OCI-M2 (cell line): ENCODE data around the gene SPZ1.
"Not testable (repeated sequence)": the region's sequence is repeated elsewhere in the genome, so short reads cannot be mapped to it uniquely, and the experiment has no call there.

Experiments
- DNase-seq: peaks from one replicate; lab custom pipeline; 2025; ENCODE audit not compliant: unreplicated experiment; lab: John Stamatoyannopoulos, UW

SPZ1 gene

DNA sequence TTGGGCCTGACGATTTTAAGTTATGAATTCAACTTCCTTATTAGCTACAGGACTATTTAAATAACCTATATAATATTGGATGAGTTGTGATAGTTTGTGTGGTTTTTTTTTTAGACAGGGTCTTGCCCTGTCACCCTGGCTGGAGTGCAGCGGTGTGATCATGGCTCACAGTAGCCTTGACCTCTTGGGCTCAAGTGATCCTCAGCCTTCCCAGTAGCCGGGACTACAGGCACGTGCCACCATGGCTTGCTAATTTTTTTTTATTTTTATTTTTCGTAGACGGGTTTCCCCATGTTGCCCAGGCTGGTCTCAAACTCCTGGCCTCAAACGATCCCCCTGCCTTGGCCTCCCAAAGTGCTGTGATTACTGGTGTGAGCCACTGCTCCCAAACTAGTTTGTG, 17.6 kb downstream of the SPZ1 start:
- no peak for DNase-seq

DNA sequence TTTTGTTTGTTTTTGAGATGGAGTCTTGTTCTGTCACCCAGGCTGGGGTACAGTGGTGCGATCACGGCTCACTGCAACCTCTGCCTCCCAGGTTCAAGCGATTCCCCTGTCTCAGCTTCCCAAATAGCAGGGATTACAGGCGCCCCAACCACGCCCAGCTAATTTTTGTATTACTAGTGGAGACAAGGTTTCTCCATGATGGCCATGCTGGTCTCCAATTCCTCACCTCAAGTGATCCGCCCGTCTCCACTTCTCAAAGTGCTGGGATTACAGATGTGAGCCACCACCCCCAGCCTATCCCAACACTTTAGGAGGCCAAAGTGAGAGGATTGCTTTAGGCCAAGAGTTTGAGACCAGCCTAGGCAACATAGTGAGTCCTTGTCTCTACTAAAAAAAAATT, 19.3 kb downstream of the SPZ1 start:
- no peak for DNase-seq

DNA sequence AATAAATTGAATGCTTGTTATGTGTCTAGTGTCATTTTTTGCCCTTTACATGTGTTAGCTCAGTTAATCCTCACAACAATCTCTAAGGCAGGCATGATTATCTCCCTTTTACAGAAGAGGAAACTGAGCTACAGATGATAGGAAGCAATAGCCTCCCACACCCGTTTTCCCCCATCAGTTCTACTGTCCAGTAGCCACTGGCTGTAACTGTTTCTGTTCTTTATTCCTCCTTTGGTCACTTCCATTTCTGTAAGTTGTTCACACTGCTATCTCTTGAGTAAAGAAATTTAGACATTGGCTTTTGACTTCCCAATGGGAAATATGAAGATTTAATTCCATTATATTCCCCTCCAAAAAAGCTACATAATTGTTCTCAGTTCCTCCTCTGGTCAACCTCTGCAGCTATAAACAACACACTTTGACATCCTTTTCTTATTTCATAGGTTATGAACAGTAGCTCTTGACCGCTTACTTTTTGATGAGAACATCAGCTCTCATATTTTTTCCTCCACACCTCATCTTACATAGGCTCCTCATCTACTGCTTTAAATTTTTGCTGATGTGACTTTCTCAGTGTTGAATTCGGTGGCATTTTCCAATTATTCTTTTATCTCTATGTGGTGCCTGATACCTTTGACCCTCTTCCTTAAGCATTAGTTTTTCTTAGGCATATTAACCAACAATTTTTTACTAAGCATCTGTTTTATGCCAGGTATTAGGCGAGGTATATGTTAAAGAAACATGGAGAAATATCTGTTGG, 21.4 kb downstream of the SPZ1 start:
- DNase-seq: no peak

DNA sequence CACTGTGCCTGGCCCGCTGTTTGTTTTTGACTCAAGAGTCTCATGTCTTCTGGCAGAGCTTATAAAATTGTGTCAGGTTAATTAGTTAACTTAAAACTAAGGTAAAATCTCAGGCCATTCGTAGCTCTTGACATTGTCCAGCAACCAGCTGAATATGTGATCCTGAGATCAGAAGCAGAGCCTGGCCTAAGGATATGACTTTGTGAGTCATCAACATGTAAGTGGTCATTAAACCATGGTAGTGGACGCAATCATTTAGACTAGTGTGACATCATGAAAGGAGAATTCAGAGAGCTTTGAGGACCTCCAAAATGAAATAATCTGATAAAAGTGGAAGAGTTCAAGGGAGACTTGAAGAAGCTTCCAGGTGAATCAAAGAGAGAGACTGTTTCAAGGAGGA, 23.3 kb downstream of the SPZ1 start:
- no peak for DNase-seq

DNA sequence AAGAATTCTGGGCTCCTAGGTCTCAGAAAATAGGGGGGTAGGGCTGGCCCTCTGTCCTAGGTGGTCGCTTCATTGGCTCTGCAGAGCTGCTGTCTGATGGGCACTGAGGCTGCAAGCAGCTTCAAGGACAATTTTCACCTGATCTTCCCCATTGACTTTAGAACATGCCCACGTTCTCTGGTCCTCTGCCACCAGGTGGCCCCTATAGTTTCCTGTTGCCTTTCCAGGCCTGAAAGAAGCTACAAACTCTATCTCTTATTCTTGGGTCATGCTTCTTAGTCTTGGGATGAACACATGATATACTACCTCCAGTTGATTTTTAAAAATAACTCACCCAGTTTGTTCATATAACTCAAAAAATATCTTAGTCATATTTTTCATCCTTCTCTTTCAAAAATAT, 26.3 kb downstream of the SPZ1 start:
- DNase-seq: no peak

DNA sequence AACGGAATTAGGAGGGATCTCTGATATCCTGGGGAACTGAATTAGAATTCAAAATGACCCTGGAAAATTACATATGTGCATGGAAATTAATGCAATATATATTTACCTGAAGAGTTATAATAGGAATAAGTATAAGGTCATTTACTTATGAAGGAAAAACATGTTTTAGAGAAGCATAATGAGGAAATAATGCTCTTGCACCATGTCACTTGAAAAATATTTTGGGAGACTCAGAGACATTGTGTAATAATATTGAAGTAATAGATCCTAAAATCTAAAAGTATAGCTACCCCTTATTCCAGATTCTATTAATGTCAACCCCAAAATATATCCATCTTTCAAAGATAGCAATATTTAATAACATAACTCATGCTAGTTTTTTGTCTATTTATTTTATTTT, 28.4 kb downstream of the SPZ1 start:
- no peak for DNase-seq

DNA sequence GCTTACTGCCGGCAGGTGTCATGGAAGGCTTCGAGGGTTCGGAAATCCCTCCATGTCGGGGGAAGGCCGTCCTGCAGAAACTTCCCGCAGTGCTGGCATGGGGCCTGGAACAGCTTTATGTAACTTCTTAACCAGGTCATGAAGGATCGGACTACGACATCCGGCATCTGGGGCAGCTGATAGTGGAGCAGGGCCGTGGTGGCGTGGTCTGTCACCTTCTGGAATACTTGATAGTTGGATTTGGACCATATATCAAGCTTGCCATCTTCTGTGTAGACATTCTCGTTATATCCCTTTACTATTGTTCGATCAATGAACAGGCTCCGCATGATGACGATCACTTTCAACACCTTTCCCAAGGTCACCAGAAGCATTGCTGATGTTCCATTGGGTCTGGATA, 31.2 kb downstream of the SPZ1 start:
- DNase-seq: not testable (repeated sequence)

DNA sequence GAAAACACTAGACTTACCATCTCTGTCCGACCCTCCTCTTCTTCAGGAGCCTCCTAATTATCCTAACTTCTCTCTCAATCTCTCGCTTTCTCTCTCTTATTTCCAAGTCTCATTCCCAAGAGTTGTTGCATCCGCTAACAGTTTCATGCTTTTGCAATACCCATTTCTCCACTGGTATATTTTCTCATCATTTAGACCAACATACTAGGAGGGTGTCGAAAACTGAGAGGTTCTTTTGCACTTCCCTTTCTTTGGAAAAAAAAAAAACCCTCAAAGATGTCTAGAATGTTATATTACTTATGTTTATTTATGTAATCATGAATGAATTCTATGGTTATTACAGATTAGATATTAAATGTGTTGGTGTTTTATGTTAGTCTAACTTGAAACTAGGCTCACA, 35.9 kb downstream of the SPZ1 start:
- DNase-seq: no peak

DNA sequence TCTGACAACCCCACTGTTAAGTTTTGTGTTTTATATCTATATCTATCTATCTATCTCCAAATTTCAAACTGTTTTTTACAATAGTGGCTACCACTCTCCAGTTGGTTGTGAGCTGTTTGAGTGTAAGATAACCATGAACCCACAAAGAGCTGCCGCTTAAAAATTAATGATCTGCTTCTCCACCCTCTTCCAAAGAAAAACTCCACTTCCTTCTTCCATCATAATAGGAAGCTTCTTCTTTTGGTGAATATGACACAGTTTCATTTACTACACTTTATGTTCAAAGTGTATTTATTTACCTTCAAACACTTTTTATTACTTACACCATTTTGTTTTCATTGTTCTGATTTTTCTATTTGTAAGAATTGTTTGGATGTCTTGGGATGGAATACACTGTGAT, 37.9 kb downstream of the SPZ1 start:
- DNase-seq: no peak

DNA sequence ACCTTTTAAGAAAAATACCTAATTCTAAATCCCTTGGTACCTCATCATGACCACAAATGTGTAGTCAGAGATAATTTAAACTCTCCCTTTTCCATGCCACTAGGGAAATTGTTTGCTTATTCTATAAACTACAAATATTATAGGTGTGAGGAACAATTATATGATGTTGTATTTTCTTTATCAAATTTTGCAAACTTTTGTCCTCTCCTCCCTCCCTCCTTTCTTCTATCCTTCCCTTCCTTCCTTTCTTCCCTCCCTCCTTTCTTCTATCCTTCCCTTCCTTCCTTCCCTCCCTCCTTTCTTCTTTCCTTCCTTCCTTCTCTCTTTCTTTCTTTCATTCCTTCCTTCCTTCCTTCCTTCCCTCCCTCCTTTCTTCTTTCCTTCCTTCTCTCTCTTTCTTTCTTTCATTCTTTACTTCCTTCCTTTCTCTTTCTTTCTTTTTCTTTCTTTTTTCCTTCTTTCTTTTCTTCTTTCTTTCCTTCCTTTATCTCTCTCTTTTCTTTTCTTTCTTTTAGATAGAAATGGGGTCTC, 41.2 kb downstream of the SPZ1 start:
- no peak for DNase-seq

DNA sequence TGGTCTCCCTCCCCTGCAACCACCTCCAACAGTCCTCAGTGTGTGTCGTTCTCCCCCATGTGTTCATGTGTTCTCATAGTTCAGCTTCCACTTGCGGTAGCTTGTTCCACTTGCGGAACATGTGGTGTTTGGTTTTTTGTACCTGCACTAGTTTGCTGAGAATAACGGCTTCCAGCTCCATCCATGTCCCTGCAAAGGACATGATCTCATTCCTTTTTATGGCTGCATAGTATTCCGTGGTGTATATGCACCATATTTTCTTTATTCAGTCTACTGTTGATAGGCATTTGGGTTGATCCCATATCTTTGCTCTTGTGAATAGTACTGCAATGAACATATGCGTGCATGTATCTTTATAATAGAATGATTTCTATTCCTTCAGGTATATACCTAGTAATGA, 45.1 kb downstream of the SPZ1 start:
- DNase-seq: no peak

DNA sequence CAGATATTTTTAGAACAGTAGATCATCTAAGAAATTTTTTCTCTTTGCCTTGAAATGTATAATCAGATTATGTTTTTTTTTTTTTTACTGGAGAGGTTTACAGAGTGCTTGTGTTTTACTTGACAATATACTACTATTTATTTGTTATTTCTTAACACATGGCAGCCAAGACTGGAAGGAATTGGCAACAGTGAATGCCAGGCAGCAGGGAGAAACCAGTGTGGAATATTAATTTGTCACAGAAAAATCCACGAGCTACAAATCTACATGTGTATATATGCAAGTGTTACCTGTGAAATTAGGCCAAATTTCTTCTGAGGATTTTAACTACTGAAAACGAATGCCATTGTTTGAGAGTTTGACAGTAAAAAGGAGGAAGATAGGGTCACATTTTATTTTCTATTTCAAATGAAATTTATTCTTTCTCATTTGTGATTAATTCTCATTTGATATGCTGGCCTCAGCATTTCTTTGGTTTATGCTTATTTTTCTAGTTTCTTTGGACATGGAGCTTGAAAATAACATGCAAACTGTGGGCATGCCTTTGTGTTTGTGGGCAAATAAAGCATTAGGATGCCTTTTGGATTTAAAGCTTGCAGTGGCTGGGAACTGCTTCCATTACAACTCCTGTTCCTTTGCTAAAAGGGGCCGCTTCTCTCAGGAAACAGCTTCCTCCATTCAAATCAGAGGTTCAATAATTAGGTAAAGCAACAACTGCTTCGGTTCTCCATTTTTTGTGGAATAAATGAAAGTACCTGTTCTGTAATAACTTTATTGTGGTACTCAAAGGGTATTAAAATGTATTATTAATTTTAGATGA, 49.1 kb downstream of the SPZ1 start:
- no peak for DNase-seq

DNA sequence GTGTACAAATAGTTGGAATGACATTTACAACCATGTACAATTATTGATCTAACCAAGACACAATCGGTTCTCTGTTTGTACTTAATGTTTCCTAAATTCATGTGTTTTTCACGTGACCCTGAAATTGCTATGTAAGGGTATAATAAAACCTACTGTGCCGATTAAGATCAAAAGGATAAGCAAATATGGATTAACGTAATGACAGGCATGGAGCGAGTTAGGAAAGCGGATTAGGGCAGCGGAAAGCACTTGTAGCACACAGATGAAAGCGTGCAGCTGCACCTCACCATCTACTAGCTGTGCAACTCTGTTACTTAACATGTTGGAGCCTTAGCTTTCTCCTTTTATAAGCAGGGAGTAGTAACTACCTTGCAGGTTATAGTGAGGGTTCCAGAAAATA, 49.7 kb downstream of the SPZ1 start:
- DNase-seq: no peak

DNA sequence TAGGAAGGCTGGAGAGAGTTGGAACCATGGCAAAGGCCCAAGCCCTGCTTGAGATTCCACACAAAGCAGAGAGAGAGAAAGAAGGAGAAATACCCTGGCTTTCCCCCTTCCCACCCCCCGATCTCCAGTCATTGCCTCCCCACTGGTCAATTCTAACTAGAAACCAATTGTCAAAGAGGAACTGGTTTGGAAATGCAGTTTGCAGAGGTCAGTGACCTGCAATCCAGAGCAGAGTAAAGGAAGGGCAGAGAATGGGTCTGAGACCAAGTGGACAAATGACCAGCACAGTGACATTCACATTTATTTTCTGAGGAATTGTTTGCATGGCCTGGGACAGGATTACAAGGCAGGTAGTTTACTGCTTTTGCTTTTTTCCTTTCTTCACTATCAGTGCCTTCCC, 50.6 kb downstream of the SPZ1 start:
- DNase-seq: no peak
